Lower lobe of right lung (tissue), 2 donors: ENCODE results near the gene NPHP3. TPM values are rescaled to one million over a fixed set of nuclear protein-coding genes. Genes with fewer than 3 reads are reported as not detected.

Source experiments
- ATAC-seq, 2 donors: fragments of 200-7000 bp; cut with Tn5 transposase; one replicate each; pipeline ENCODE4 v1.9.1; 2020 to 2022; ENCODE audit warnings: mild to moderate bottlenecking in 2 of 2, moderate library complexity in 2 of 2
- DNase-seq: peaks from one replicate; pipeline ENCODE4 v3.0.0-alpha.2; 2020
- H3K27ac ChIP-seq: fragments of 200-600 bp; one replicate; pipeline ENCODE4 v1.8.0; 2022
- H3K27me3 ChIP-seq: fragments of 200-600 bp; one replicate; pipeline ENCODE4 v1.8.0; 2022; ENCODE audit warnings: low read depth
- H3K36me3 ChIP-seq: fragments of 200-600 bp; one replicate; pipeline ENCODE4 v1.8.0; 2022; ENCODE audit warnings: mild to moderate bottlenecking
- H3K4me1 ChIP-seq: fragments of 200-600 bp; one replicate; pipeline ENCODE4 v1.8.0; 2022
- H3K4me3 ChIP-seq: fragments of 200-600 bp; one replicate; pipeline ENCODE4 v1.8.0; 2022; ENCODE audit warnings: mild to moderate bottlenecking
- H3K9me3 ChIP-seq: fragments of 200-600 bp; one replicate; pipeline ENCODE4 v1.8.0; 2022
- CTCF ChIP-seq: fragments of 200-600 bp; IDR thresholded peaks from one replicate; pipeline ENCODE4 v1.8.0; 2022; ENCODE audit warnings: antibody characterized with exemption, mild to moderate bottlenecking
- intact Hi-C: fragments of 100-400 bp; cut with DNase I; formaldehyde crosslinking; loops from one replicate; pipeline ENCODE4 v1.11.0; 2022
- total RNA-seq: library from RNA; stranded (reverse); fragmentation: NEBNext Ultra II Directional; extraction: Animal tissue kit (Norgen Biotek cat#: 25700); gene quantifications from one replicate; pipeline ENCODE4 v1.2.1, GENCODE V29; 2021
- donor health status: DM: no; HTN: yes; CAD: no; lungs with severe emphysema.

NPHP3 gene
- total RNA-seq, 1 donor from 2014 or later = 31.2 TPM

- H3K27me3 ChIP-seq = no peaks in the 10 kb centered on the region
- H3K36me3 ChIP-seq = no peaks in the 10 kb centered on the region
- DNase-seq = peak; percentile 79
- intact Hi-C loops = no loop called here
- no peak for TF ChIP-seq CTCF
- H3K4me3 ChIP-seq = peak within 1 kb of the TSS; percentile 89
- peak within 1 kb of the TSS; percentile 95 for H3K27ac ChIP-seq
- no peaks in the 10 kb centered on the region for H3K9me3 ChIP-seq
- H3K4me1 ChIP-seq = peaks cover 41% of the 10 kb centered on the region
- ATAC-seq = peak; percentile 89 to 91
Observed at GRCh38 chr3:132660052-132660810, 62.0 kb downstream of the NPHP3 start, which contains the start of gene UBA5. Gene UBA5 (plus strand): TSS chr3:132660329. CDS start chr3:132660538, 209 bp downstream.

GRCh38 chr3:132659365-132660051, 62.7 kb downstream of the NPHP3 start, which contains the start of gene ACAD11:
Gene ACAD11 (minus strand): TSS chr3:132659809. CDS start chr3:132659751, 58 bp downstream.
- ATAC-seq (peak; percentile 92 to 94), DNase-seq (peak; percentile 93)
- H3K36me3 ChIP-seq = no peaks in the 10 kb centered on the region
- peak within 1 kb of the TSS; percentile 95 for H3K27ac ChIP-seq
- intact Hi-C loops = no loop called here
- no peaks in the 10 kb centered on the region for H3K27me3 ChIP-seq
- peak within 1 kb of the TSS; percentile 89 for H3K4me3 ChIP-seq
- TF ChIP-seq CTCF = peak; percentile 70
- no peaks in the 10 kb centered on the region for H3K9me3 ChIP-seq
- peaks cover 37% of the 10 kb centered on the region for H3K4me1 ChIP-seq

- no peak for TF ChIP-seq CTCF
- H3K4me3 ChIP-seq = peak overlapping the region; percentile 89
- peaks cover 37% of the 10 kb centered on the region for H3K4me1 ChIP-seq
- no peak for ATAC-seq
- intact Hi-C loops = no loop called here
- no peaks in the 10 kb centered on the region for H3K36me3 ChIP-seq
- no peak for DNase-seq
- no peaks in the 10 kb centered on the region for H3K9me3 ChIP-seq
- H3K27ac ChIP-seq = peak overlapping the region; percentile 95
- H3K27me3 ChIP-seq = no peaks in the 10 kb centered on the region
Observed at GRCh38 chr3:132659000-132659364, 63.2 kb downstream of the NPHP3 start.

- intact Hi-C loops = no loop called here
- DNase-seq (no peak), ATAC-seq (no peak)
- H3K4me1 ChIP-seq = peaks cover 37% of the 10 kb centered on the region
- no peaks in the 10 kb centered on the region for H3K9me3 ChIP-seq
- TF ChIP-seq CTCF = no peak
- no peaks in the 10 kb centered on the region for H3K36me3 ChIP-seq
- peak overlapping the region; percentile 89 for H3K4me3 ChIP-seq
- H3K27me3 ChIP-seq = no peaks in the 10 kb centered on the region
- no peak overlapping the region for H3K27ac ChIP-seq
Observed at GRCh38 chr3:132657869-132658747, 64.1 kb downstream of the NPHP3 start.

GRCh38 chr3:132655471-132655870, 66.7 kb downstream of the NPHP3 start:
- ATAC-seq (no peak), DNase-seq (no peak)
- no peak for TF ChIP-seq CTCF
- H3K9me3 ChIP-seq = no peaks in the 10 kb centered on the region
- H3K27me3 ChIP-seq = no peaks in the 10 kb centered on the region
- no peaks in the 10 kb centered on the region for H3K36me3 ChIP-seq
- peaks cover 20% of the 10 kb centered on the region for H3K4me1 ChIP-seq
- H3K27ac ChIP-seq = no peak overlapping the region
- H3K4me3 ChIP-seq = no peak overlapping the region
- intact Hi-C loops = no loop called here
